ENCODE measurements around the gene PHC1. TPM values are rescaled to one million over a fixed set of nuclear protein-coding genes. Genes with fewer than 3 reads are reported as not detected.

The PHC1 gene
- total RNA-seq, 8 experiments from 2014 or later, result 4.0 to 53.6 (median 43.0) TPM

DNA sequence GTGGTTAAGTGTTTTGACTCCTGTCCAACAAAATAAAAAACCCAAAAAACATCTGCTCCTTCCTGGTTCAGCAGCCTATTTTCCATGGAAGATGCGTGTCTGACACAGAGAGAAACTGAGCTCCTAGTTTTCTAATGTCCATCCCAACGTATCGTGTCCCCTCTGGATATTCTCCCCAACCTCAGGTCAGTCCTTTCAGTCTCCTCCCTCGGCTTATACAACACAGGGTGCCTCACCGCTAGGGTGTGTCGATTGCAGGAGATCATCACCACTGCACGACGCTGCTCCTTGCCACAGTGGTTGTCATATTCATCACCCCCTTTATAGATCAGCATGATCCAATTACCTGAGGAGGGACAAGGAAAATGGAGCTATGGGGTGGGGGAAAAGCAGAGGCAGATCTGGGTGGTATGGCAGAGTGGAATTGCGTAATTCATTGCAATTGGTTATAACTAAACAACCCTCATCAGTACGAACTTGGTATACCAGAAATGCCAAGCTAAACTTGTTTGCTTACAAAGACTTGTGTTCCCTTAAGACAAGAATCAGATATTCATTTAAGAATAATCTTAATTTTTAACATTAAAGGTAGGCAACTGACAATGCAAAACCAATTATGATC, 29.4 kb downstream of the PHC1 start:
- in situ Hi-C loops (cut with MboI; ENCODE audit: low pct_unique_long_range_greater_than_20kb in 2 of 9, low sequenced_read_pairs in 9 of 9, unreplicated experiment in 9 of 9), result no loop called here
- H3K4me3 ChIP-seq, result no peak overlapping the region
- no peak overlapping the region for H3K27ac ChIP-seq
- no peak for ATAC-seq (replicated peaks in 6 of 8)
- WGBS, 10 experiments, result 80 to 100% (median 100%) methylated on average over 1 to 10 of the region's 10 CpGs; no CpG with 5 or more reads in 3 of the 10 experiments
- H3K4me1 ChIP-seq (replicated peaks in 1 of 2), result peaks cover 4 to 10% of the 10 kb centered on the region in 2 donors

DNA sequence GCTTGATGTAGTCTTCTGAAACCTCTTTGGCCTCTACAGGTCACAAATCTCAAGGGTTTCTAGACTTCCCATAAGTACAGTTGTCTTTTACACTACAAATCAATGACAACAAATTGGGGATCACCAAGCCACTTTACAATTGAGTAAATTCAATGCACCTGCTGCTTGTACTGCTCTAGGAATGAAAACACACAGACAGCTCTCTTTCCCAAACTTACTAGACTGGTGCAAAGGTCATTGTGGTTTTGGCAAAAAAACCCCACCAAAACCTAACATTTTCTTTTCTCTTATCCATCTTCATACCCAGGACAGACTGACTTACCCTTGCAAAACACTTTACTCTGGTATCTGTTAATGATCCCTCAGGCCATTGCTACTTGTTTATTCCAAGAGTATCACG, 32.4 kb downstream of the PHC1 start:
- ATAC-seq (replicated peaks in 6 of 8), result no peak
- Histone ChIP-seq H3K4me1 (replicated peaks in 1 of 2) (peaks cover 4 to 14% of the 10 kb centered on the region in 2 donors), H3K4me3 (no peak overlapping the region), H3K27ac (no peak overlapping the region)
- WGBS, 10 experiments, result 57 to 100% (median 86%) methylated on average over 1 of the region's 1 CpG; no CpG with 5 or more reads in 3 of the 10 experiments
- in situ Hi-C loops (cut with MboI; ENCODE audit: low pct_unique_long_range_greater_than_20kb in 2 of 9, low sequenced_read_pairs in 9 of 9, unreplicated experiment in 9 of 9), result no loop called here

DNA sequence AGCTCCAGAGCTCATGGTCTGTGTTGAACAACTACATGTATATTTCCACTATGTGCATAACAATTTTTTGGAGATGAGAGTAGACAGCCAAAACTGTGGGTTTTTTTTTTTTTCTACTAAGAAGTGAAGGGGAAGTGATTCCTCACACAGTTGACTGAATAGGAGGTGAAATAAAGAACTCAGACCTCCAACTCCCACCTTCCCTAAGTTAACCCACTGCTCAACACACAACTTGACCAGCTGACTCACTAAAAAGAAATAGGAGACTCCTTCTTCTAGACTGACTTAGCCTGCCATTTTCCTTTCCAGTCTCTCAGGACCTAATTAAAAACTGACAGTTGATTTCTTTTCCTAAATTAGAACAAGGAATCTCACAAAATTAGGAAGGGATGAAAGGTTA, 33.4 kb downstream of the PHC1 start:
- Histone ChIP-seq H3K27ac (no peak overlapping the region), H3K4me3 (peak overlapping the region in 1 of 5 donors; percentile 98), H3K4me1 (replicated peaks in 1 of 2) (peaks cover 4 to 14% of the 10 kb centered on the region in 2 donors)
- in situ Hi-C loops (cut with MboI; ENCODE audit: low pct_unique_long_range_greater_than_20kb in 2 of 9, low sequenced_read_pairs in 9 of 9, unreplicated experiment in 9 of 9), result no loop called here
- no peak for ATAC-seq (replicated peaks in 6 of 8)

DNA sequence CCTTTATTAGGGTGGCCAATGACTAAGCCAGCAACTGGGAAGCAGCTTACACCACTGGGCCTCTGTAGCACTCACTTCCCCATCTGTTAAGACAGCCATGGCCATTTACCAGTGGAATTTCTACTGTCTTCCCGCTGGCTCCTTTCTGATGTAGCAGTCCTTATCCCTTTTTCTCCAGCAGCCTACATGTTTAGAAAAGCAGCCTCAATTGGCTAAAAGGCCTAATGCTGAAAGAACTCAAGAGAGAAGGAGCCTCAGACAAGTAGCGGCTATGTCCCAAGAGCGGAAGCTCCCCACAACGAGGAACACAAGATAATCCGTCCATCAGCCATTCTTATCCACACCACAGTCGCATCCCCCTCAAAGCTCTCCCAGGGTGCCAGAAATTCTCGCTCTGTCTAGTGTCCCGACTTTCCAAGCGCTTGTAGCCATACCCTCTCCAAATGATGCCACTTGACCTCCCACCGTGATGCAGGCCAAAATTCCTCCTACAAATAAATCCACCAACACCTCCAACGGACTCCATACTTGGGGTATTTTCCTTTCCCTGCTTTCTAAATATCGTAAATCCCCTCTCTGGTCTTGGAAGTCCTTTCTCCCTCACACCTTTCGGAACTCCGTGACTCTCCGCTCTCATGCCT, 34.5 kb downstream of the PHC1 start:
- peak overlapping the region; percentile 71 to 98 (median 90) for H3K4me3 ChIP-seq
- peak in 1 of 8 experiments; percentile 0 for ATAC-seq (replicated peaks in 6 of 8)
- WGBS, 10 experiments, result 0 to 12% (median 2%) methylated on average over 1 to 15 of the region's 15 CpGs; no CpG with 5 or more reads in 2 of the 10 experiments
- in situ Hi-C loops (cut with MboI; ENCODE audit: low pct_unique_long_range_greater_than_20kb in 2 of 9, low sequenced_read_pairs in 9 of 9, unreplicated experiment in 9 of 9), result no loop called here
- H3K27ac ChIP-seq, result peak overlapping the region; percentile 98 to 99
- peaks cover 4 to 14% of the 10 kb centered on the region in 2 donors for H3K4me1 ChIP-seq (replicated peaks in 1 of 2)

DNA sequence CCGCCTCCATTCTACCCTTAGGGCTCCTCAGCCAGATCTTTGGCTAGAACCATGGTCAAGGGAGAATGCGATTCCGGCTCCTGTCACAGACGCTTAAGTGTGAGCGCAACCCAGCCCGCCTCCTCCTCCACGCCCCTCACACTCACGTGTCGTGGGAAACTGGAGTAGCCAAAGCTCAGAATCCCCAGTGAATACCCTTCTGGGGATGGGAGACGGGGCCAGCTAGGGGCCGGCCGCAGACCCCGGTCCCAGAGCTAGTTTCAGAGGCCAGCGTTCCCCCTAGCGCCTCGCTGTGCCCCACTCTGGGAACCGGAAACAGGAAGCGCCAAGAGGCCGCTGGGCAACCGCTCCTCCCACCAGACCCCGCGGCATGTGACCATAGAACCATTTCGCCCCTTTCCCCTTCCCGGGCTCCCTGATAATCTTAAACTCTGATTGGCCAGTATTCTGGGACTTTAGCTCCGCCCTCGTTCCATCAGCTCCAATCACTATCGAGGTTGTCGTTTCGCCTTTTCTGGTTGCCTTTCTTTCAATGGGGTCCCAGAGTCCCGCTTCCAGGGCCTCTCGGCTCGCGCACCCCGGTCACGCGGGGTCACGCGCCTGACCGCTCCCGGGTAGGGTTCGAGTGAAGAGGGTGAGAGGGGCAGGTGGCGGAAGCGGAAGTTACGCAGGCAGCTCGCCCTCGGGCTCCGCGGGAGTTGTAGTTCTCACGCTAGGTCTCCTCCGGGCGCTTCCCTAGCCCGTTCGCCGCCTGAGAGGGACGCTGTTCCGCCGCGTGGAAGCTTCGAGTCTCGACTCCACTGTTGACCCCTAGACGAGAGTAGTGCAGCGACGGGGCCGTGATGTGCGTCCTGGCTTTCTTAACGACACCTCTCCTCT, 35.3 kb downstream of the PHC1 start, which contains the start of gene M6PR:
M6PR (minus strand) TSS at position 304 of the 879 bp plus-strand sequence. CDS start 3,241 bp downstream, outside the sequence.
- in situ Hi-C loops (cut with MboI; ENCODE audit: low pct_unique_long_range_greater_than_20kb in 2 of 9, low sequenced_read_pairs in 9 of 9, unreplicated experiment in 9 of 9), result loop anchor here in 1 of 9 experiments (10.0 kb wide), 1 partner anchor 85 kb away; no protein-coding TSS in a partner anchor
- H3K27ac ChIP-seq, result peak within 1 kb of the TSS; percentile 98 to 99
- H3K4me1 ChIP-seq (replicated peaks in 1 of 2), result peaks cover 4 to 14% of the 10 kb centered on the region in 2 donors
- ATAC-seq (replicated peaks in 6 of 8), result peak; percentile 86 to 94 (median 92)
- 0 to 6% (median 0%) methylated on average over 3 to 30 of the region's 66 CpGs; no CpG with 5 or more reads in 4 of the 10 experiments for WGBS, 10 experiments
- H3K4me3 ChIP-seq, result peak within 1 kb of the TSS; percentile 71 to 98 (median 90)

DNA sequence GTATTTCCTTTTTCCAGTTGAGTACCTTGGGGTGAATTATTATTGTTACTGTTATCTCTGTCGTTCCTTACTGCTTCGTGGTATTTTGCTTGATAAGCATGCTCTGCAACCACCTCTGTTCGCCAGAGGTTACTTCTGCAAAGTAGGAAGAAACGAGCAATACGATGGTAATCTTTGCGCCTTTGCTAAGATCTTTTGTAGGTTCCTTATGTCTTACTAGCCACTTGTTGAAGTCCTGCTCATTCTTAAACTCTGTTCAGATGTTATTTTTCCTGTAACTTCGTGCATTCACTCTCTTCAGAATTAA, 35.9 kb downstream of the PHC1 start:
- ATAC-seq (replicated peaks in 6 of 8), result peak in 3 of 8 experiments; percentile 2 to 9 (median 3)
- 0 to 1% (median 0%) methylated on average over 1 to 7 of the region's 7 CpGs; no CpG with 5 or more reads in 1 of the 10 experiments for WGBS, 10 experiments
- Histone ChIP-seq H3K4me1 (replicated peaks in 1 of 2) (peaks cover 4 to 14% of the 10 kb centered on the region in 2 donors), H3K27ac (peak overlapping the region; percentile 98 to 99), H3K4me3 (peak overlapping the region; percentile 71 to 98 (median 90))
- in situ Hi-C loops (cut with MboI; ENCODE audit: low pct_unique_long_range_greater_than_20kb in 2 of 9, low sequenced_read_pairs in 9 of 9, unreplicated experiment in 9 of 9), result loop anchor here in 1 of 9 experiments (10.0 kb wide), 1 partner anchor 85 kb away; no protein-coding TSS in a partner anchor

DNA sequence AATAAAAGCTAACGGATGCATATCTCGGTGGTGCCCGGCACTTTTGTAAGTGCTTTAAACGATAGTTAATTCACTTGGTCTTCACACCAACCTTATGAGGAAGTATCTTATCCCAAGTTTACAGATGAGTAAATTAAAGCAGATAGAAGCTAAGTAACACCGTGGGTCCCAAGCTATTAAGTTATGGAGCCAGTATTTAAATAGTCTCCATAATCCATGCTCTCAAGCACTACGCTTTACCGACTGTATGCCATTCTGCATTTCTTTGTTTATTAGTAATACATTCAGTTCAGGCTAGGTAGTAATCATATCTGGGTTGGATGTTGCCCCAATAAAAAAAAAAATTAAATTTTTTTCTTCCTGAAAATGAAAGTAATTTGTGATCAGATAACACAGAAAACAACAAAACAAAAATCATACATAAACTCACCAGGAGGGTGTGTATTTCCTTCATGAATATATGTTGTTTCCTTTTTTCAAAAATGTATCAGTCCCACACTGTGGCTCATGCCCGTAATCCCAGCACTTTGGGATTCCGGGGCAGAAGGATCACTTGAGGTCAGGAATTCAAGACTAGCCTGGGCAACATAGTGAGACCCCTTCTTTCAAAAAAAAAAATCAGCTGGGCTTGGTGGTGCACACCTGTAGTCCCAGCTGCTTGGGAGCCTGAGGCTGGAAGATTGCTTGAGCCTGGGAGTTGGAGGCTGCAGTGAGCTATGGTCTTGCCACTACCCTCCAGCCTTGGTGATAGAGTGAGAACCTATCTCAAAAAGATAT, 36.6 kb downstream of the PHC1 start:
- peaks cover 4 to 14% of the 10 kb centered on the region in 2 donors for H3K4me1 ChIP-seq (replicated peaks in 1 of 2)
- WGBS, 10 experiments, result 0 to 73% (median 32%) methylated on average over 2 to 9 of the region's 9 CpGs
- peak overlapping the region in 1 of 2 donors; percentile 98 for H3K27ac ChIP-seq
- peak overlapping the region; percentile 71 to 98 (median 90) for H3K4me3 ChIP-seq
- in situ Hi-C loops (cut with MboI; ENCODE audit: low pct_unique_long_range_greater_than_20kb in 2 of 9, low sequenced_read_pairs in 9 of 9, unreplicated experiment in 9 of 9), result loop anchor here in 1 of 9 experiments (10.0 kb wide), 1 partner anchor 84 kb away; no protein-coding TSS in a partner anchor
- ATAC-seq (replicated peaks in 6 of 8), result no peak

DNA sequence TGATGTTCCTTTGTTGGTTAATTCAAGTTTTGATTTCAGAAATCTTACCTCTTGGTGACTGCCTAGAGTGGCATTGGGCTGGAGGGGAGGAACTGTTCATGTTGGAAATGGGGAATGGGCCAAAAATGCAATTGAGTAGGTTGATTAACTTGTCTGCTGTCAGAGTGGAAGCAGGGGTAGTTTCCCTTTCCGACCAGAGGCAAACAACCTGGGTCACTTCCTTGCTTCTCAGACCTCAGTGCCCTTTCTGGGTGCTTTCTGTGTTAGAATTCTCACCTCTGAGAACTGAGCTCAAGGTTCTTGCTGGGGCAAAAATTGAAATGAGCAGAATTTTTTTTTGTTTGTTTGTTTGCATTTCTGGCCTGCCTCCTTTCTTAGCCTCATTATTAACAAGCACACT, 37.4 kb downstream of the PHC1 start:
- no peak overlapping the region for H3K4me3 ChIP-seq
- H3K4me1 ChIP-seq (replicated peaks in 1 of 2), result peaks cover 4 to 14% of the 10 kb centered on the region in 2 donors
- in situ Hi-C loops (cut with MboI; ENCODE audit: low pct_unique_long_range_greater_than_20kb in 2 of 9, low sequenced_read_pairs in 9 of 9, unreplicated experiment in 9 of 9), result loop anchor here in 1 of 9 experiments (10.0 kb wide), 1 partner anchor 83 kb away; no protein-coding TSS in a partner anchor
- no peak for ATAC-seq (replicated peaks in 6 of 8)
- no peak overlapping the region for H3K27ac ChIP-seq
- WGBS, 10 experiments, result 75 to 100% (median 100%) methylated on average over 1 of the region's 1 CpG; no CpG with 5 or more reads in 6 of the 10 experiments

DNA sequence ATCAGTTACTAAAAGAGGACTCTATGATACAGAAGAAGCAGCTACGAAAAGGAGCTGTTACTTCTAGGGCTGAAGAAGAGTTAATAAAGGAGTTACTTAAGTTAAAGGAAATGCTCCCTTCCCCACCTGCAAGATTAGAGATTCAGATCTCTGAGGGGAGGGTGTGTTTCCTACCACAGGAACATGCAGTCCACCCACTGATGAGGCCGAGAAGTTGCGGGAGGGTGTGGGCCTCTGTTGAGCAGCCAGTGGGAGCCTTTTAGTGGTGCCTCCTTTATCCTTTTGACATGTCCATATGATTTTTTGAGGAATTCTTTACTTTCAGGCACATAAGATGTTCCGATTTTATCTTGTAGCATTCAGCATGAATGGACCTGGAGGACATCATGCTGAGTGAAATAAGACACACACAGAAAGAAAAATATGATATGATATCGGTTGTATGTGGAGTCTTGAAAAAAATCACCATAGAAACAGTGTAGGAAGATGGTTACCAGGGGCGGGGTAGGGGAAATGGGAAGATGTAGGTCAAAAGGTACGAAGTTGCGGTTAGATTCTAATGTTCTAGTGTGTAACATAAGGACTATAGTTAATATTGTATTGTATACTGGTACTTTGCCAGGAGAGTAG, 39.6 kb downstream of the PHC1 start:
- Histone ChIP-seq H3K27ac (no peak overlapping the region), H3K4me3 (no peak overlapping the region), H3K4me1 (replicated peaks in 1 of 2) (peaks cover 0 to 4% of the 10 kb centered on the region in 2 donors)
- in situ Hi-C loops (cut with MboI; ENCODE audit: low pct_unique_long_range_greater_than_20kb in 2 of 9, low sequenced_read_pairs in 9 of 9, unreplicated experiment in 9 of 9), result loop anchor here in 1 of 9 experiments (10.0 kb wide), 1 partner anchor 81 kb away; no protein-coding TSS in a partner anchor
- 47 to 97% (median 95%) methylated on average over 4 to 8 of the region's 8 CpGs for WGBS, 10 experiments
- no peak for ATAC-seq (replicated peaks in 6 of 8)

DNA sequence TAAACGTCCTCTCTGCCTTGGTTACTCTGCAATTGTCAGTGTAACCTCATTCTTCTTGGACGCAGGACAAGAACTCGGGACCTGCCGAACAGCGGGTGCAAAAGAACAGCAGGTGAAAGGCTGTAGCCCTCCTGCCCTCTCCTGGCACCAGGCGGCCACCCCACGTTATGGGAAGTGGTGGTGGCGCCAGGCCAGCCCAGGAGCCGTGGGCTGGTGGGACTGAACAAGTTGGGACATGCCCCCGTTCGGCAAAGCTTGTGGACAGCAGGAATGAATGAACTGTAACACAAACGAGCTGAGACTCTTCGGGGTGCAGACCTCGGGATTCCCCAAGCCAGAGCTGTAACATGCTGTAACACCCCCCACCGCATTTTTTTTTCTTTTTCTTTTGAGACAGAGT, 41.8 kb downstream of the PHC1 start:
- no peaks in the 10 kb centered on the region for H3K4me1 ChIP-seq (replicated peaks in 1 of 2)
- no peak overlapping the region for H3K27ac ChIP-seq
- H3K4me3 ChIP-seq, result no peak overlapping the region
- WGBS, 10 experiments, result 73 to 97% (median 87%) methylated on average over 1 to 9 of the region's 15 CpGs; no CpG with 5 or more reads in 2 of the 10 experiments
- ATAC-seq (replicated peaks in 6 of 8), result no peak
- in situ Hi-C loops (cut with MboI; ENCODE audit: low pct_unique_long_range_greater_than_20kb in 2 of 9, low sequenced_read_pairs in 9 of 9, unreplicated experiment in 9 of 9), result loop anchor here in 1 of 9 experiments (10.0 kb wide), 1 partner anchor 79 kb away; no protein-coding TSS in a partner anchor

DNA sequence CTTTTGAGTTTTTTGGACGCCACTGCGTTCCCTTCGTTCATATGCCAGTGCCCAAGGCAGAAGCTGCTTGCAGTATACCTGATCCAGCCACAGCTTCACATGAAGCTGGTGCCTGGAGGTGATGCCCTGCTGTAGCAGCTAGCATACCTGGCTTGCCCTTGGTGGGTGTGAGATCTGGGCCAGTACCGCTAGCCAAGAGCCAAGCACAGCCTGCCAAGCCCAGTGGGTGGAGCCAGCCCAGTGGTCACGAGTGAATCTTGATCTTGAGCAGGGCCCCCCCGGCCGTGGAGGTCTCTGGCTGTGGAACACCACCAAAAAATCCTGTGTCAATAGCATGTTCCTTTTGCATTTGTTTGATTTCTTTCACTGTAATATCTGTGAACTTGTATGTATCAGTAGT, 42.5 kb downstream of the PHC1 start:
- in situ Hi-C loops (cut with MboI; ENCODE audit: low pct_unique_long_range_greater_than_20kb in 2 of 9, low sequenced_read_pairs in 9 of 9, unreplicated experiment in 9 of 9), result loop anchor here in 1 of 9 experiments (10.0 kb wide), 1 partner anchor 78 kb away; no protein-coding TSS in a partner anchor
- H3K4me3 ChIP-seq, result no peak overlapping the region
- H3K4me1 ChIP-seq (replicated peaks in 1 of 2), result no peaks in the 10 kb centered on the region
- WGBS, 10 experiments, result 19 to 100% (median 87%) methylated on average over 1 to 7 of the region's 7 CpGs; no CpG with 5 or more reads in 4 of the 10 experiments
- no peak overlapping the region for H3K27ac ChIP-seq
- no peak for ATAC-seq (replicated peaks in 6 of 8)

Measured in motor neuron (in vitro differentiated cells).